ENCODE data around the gene RUBCNL.
"Not testable (repeated sequence)": the region's sequence is repeated elsewhere in the genome, so short reads cannot be mapped to it uniquely, and the experiment has no call there.

The RUBCNL gene

GRCh38 chr13:46374710-46375109 lies 12.3 kb downstream of the RUBCNL start:
- no peak for DNase-seq (ENCODE audit: low spot score)

- no peak for DNase-seq (ENCODE audit: low spot score)
Observed at GRCh38 chr13:46373623-46374022, 13.4 kb downstream of the RUBCNL start.

GRCh38 chr13:46372938-46373337 lies 14.1 kb downstream of the RUBCNL start:
- not testable (repeated sequence) for DNase-seq (ENCODE audit: low spot score)

- DNase-seq (ENCODE audit: low spot score): no peak
Observed at GRCh38 chr13:46372071-46372470, 15.0 kb downstream of the RUBCNL start.

- no peak for DNase-seq (ENCODE audit: low spot score)
Observed at GRCh38 chr13:46369506-46370277, 17.4 kb downstream of the RUBCNL start.

- no peak for DNase-seq (ENCODE audit: low spot score)
Observed at GRCh38 chr13:46367617-46368327, 19.3 kb downstream of the RUBCNL start.

GRCh38 chr13:46361276-46361934 lies 25.6 kb downstream of the RUBCNL start:
- no peak for DNase-seq (ENCODE audit: low spot score)

GRCh38 chr13:46360604-46361003 lies 26.4 kb downstream of the RUBCNL start:
- DNase-seq (ENCODE audit: low spot score): no peak

- DNase-seq (ENCODE audit: low spot score): no peak
Observed at GRCh38 chr13:46359714-46360113, 27.3 kb downstream of the RUBCNL start.

GRCh38 chr13:46355901-46356590 lies 31.0 kb downstream of the RUBCNL start:
- no peak for DNase-seq (ENCODE audit: low spot score)

GRCh38 chr13:46355088-46355468 lies 32.0 kb downstream of the RUBCNL start:
- DNase-seq (ENCODE audit: low spot score): no peak

GRCh38 chr13:46354156-46355087 lies 32.6 kb downstream of the RUBCNL start:
- DNase-seq (ENCODE audit: low spot score): no peak

- peak; percentile 19 for DNase-seq (ENCODE audit: low spot score)
Observed at GRCh38 chr13:46352805-46353204, 34.2 kb downstream of the RUBCNL start.

GRCh38 chr13:46350003-46350402 lies 37.0 kb downstream of the RUBCNL start:
- DNase-seq (ENCODE audit: low spot score): no peak

- no peak for DNase-seq (ENCODE audit: low spot score)
Observed at GRCh38 chr13:46348961-46349360, 38.1 kb downstream of the RUBCNL start.

GRCh38 chr13:46347277-46347676 lies 39.8 kb downstream of the RUBCNL start:
- DNase-seq (ENCODE audit: low spot score): no peak

- DNase-seq (ENCODE audit: low spot score): no peak
Observed at GRCh38 chr13:46345866-46346265, 41.2 kb downstream of the RUBCNL start.

- no peak for DNase-seq (ENCODE audit: low spot score)
Observed at GRCh38 chr13:46345398-46345797, 41.7 kb downstream of the RUBCNL start.

GRCh38 chr13:46343279-46343994 lies 43.6 kb downstream of the RUBCNL start:
- DNase-seq (ENCODE audit: low spot score): no peak

GRCh38 chr13:46342538-46342937 lies 44.5 kb downstream of the RUBCNL start:
- DNase-seq (ENCODE audit: low spot score): no peak
